HCEC 1CT (cell line): ENCODE measurements around the gene ZNF804A.

Experiments used
- DNase-seq: peaks from one replicate; pipeline ENCODE4 v3.0.0-alpha.2; 2017

Gene ZNF804A

DNA sequence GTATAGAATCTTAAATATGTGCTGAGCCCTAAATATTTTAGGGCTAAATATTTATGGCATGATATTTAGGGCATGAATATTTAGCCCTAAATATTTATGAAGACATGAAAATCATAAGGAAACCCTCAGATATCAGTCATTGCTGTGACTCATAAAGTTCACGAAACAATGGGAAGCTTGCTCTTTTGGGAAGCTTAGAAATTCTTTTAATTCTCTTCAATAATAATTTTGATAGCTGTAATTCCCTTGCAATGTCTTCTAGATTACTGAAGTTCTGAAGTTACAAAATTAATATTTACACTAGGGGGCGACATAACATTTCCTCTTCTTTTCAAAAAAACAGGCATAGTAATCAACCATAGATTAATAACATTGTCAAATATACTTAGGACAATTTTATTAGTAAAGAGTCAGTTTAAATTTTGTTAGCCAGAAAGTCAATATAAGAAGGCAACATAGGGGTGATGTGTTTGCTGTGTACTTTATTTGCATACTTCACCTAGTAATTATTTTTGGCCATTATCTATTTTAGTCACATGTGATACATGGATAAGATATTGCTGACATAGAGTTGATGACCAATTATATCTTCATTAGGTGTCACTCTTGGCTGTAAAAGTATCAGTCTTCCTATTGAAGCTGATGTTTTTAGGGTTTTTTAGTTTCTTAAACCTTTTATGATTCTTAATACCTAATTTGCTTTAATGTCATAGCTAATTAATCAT, 13.2 kb downstream of the ZNF804A start:
- DNase-seq: peak; percentile 59

DNA sequence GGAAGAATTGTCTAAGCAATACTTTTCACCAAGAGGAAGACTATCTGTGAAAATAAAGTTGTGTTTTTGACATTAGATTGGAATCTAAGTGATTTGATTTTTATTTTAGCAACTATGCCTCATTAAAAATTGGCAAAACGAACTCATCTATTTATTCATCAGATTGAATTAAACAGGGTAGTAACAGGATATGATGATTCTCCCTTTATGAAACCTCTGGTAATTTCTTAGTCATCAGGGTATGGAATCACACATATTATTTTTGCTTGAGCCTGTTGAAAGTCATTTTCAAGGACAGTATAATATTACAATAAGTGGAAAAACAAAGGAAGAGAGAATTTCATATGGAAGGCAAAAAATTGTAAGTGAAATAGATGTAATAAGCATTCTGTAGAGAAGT, 22.0 kb downstream of the ZNF804A start:
- peak; percentile 64 for DNase-seq

DNA sequence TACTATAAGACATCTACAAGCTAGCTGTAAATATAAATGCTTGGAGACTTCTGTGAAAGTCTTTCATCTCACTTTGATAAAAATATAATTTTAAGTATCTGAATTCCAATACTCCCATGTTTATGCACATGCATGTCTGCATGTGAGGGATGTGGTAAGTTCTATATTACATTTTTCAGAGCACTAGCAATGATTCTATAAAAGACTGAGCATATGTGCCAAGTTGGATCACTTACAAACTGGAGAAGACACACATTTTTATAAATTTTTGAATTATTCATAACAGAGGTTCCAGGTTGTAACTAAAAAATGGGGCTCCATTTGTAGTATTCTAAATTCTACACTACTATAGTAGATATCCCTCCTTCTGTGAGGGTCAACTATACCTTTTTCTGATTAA, 26.0 kb downstream of the ZNF804A start:
- no peak for DNase-seq

DNA sequence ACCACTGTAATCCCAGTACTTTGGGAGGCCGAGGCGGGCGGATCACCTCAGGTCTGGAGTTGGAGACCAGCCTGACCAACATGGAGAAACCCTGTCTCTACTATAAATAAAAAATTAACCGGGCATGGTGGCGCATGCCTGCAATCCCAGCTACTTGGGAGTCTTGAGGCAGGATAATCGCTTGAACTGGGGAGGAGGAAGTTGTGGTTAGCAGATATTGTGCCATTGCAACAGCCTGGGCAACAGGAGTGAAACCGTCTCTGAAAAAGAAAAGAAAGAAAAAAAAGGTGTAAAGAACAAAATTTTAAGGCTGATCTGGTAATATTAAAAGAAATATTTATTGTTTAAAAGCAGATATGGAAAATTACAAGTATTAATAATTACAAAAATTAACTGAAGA, 29.7 kb downstream of the ZNF804A start:
- no peak for DNase-seq

DNA sequence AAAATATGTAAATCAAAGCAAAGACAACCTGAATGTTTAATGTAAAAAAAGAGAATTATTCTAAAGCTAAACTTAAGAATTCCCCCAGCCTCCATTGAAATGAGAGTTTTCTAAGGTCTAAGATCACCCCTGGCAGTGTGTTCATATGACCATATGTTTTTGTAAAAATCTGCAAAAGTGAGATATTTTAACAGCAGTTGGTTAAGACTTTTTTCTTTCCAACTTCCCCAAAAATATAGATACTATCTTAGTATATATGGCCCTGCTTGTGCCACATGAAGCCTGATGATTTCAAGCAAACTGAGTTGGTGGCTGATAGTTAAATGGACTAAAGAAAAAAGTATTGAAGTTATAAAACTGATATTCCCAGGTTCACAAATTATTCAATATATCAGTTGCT, 35.4 kb downstream of the ZNF804A start:
- DNase-seq: no peak

DNA sequence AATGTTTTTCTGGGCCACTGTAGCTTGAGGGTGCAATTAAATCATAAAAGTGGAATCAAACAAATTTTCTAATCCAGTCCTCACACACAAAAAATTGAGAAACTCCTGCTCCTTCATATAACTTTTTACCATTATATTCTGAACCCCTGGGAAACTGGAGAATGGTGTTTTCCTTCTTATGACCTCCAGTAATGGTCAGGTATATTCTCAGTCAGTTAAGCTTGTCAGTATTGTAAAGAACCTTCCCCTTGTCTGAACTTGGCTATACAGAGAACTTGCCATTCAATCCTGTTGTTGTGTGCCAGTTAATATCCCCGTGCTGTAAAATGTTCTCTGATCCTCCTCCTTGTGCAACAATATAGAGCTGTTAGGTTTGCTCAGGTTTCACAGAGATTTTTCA, 39.5 kb downstream of the ZNF804A start:
- DNase-seq: no peak

DNA sequence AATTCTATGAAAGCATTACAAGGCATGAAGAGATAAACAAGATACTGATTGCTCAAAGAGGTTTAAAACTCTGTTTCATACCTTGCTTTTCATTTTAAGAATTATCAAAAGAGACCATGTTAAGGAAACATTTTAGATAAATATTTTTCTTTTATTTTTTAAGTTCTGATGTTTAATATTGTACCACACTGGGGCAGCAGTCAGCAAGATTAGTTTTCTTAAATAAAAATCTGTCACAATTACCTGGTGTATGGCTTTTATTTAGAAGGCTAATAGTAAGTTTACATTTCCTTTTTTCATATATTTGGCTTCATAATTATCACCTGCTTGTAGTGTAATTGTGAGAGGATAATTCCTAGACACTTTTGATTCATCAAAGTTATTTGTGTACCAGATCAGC, 46.4 kb downstream of the ZNF804A start:
- peak; percentile 35 for DNase-seq

DNA sequence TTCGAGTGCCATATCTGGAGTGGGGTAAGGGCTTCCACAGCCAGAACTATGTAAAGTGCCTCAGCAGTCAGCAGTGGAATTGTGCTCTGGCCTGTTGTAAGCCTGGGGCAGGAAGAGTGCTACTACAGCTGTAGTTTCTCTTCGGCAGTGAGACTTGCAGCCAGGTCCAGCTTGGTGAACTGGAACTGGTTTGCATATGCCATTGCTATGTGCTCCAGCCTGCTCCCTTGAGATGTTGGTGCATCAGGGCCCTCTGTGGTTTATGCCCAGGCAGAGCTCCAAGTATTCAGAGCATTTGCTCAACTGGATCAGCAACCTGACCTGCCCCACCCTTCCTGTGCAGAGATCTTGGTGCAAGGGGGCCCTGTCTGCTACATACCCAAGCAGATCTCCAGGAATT, 47.8 kb downstream of the ZNF804A start:
- DNase-seq: peak; percentile 3

DNA sequence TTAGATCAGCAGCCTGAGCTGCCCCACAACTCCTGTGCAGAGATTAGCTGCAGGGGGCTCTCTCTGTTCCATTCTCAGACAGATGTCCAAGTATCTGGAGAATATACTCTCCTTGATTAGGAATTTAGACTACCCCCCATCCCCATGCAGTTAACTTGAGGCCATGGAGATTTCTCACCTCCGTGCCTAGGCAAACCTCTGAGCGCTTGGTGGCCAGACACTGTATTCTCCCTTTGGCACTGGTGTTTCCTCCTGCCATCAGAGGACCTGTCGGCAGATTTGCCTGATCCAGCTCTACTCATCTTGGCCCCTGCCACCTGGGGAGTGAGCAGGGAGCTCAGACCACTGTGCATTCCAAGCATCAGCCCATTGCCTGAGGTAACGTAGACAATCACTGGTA, 48.3 kb downstream of the ZNF804A start:
- DNase-seq: no peak

DNA sequence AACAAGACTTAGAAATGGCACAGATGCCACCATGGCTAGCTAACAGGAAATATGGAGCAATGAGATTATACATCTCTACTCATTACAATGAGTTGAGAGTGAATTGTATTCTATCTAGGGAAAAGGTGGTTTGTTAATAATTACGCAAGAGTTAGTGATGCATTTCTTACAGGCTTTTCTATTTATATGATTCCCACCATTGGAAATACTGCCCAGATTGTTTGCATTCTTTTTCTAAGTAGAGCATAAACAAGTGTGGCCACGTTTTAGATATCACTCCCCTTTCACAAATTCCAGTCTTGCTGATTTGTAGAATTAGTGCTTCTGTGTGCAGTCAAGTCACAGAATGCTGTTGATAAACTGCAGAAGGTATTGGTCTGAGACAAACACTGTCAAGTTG, 56.6 kb downstream of the ZNF804A start:
- DNase-seq: peak; percentile 88

DNA sequence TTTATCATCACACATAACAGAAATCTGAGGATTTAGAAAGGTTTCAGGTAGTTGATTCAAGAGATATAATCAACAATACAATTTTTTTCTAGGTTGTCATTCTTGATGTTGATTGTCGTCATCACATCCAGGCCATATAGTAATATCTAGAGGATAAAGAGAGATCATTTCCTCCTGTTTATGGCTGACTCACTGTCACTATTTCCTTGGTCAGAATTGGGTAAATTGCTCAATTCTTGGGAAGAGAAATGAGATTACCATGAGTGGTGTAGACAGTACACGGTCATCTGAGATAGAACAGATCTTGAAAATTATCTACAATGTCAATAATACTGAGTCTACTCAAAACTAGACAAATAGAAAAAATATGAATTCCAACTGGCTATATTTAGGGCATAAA, 78.8 kb downstream of the ZNF804A start:
- DNase-seq: peak; percentile 19

DNA sequence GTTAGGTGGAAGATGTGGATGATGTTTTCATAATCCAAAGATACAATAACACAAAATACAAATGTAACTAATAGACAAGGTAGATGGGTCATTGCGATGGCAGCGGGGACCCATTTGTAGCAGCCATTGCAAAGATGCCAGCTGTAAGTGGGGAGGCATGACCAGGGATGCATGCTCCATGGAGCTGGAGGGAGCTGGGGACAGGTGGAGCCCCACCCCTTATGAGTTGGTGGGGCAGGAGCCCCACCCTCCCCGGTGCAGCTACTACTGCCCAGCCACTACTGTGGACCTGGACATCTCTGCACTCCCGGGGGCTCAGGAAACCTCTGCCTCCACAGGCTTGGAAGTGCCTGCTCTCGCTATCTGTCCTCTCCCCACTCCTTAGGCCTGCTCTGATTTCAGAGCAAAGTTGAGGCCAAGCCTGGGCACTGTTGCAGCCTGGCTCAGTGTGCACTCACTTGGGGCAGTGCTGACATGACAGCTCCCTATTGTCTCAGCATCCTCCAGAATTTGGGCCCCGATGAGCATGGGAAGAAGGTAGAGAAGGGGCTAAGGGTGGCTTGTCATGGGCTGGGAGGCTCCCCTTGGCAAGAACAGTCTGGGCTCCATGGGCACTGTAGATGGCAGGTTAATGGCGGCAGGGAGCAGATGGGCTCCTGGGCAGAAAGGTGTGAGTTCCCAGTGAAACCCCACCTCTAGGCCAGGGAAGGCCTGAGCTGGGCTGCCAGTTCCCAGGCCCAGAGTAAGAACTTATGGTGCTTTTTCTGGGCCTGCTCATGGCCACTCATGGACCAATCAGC, 81.1 kb downstream of the ZNF804A start:
- no peak for DNase-seq

DNA sequence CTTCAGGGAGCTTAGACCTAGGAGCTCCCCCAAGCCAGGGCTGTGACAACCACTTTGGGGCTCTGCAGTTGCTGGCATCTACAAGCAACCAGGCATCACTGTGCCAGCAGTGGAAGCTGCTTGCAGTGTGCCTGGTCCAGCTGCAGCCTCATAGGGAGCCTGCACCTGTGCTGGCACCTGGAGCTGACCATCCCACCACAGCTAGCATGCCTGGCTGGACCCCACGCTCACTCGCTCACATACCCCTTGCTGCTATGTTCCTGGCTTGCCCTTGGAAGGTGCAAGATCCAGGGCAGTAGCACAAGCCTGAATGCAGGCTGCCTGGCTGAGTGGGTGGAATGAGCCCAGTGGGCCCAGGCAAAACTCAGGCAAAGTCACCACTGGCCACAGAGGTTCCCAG, 82.5 kb downstream of the ZNF804A start:
- DNase-seq: no peak

DNA sequence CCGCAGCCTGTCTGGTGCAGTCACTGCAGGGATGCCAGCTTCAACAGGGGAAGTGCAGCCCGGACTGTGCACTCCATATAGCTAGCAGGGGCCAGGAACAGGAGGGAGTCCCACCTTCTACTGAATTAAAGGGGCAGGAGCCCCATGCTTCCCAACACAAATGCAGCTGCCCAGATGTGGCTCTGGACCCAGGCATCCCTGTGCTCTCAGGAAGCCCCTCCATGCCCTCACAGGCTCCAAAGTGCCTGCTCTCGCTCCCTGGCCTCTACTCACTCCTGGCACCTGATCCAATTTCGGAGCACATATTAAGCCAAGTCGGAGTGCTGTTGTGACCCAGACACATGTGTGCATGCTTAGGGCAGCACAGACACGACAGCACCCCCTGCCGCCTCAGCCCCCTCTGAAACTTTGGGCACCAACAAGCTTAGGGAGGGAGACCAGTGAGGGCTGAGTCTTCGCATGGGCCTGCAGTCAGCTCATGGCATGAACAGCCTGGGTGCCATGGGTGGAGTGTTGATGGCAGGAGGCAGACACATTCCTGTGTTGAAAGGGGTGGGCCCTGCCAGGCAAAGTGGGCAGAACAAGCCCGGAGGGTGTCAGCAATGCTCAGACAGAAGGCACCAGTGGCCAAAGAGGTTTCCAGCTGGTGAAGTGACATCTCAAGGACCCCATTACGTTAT, 83.5 kb downstream of the ZNF804A start:
- DNase-seq: no peak

DNA sequence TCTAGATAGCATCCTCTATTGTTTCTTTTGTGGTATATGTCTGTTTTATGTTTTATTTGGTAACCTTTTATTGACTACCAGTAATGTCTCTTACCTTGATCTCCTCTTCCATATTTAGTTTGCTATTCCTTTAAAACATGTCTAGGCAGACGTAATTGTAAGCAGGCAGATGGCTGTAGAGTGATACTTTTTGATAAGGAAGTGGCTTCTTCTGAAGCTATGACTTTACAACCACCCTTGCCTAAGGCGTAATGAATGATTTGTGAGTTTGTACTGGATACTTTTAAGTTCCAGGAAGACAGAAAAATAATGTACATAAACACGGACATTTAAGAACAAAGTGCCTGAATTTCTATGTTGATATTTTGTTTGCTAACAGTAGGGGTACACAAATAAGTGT, 85.6 kb downstream of the ZNF804A start:
- no peak for DNase-seq

DNA sequence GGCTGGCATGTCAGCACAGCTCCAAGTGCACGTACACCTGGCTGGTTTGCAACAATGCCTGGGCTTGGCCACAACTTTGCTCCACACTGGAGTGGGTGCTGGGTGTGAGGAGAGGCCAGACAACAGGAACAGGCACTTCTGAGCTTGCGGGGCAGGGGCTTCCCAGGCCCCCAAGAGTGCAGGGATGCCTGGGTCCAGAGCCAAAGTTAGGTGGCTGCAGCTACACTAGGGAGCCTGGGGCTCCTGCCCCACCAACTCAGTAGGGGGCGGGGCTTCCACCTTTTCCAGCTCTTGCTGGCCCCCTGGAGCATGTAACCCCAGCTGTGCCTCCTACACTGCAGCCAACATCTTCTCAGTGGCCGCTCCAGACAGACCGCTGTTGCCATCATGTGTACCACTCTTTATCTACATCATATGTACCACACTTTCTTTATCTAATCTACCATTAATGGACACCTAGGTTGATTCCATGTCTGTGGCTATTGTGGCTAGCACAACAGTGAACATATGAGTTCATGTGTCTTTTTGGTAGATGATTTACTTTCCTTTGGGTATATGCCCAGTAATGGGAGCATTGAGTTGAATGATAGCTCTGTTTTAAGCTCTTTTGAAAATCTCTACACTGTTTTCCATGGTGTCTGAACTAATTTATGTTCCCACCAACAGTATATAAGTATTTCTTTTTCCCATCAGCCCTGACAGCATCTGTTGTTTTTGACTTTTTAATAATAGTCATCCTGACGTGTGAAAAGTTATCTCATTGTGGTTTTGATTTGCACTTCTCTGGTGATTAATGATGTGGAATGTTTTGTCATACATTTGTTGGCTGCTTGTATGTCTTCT, 87.9 kb downstream of the ZNF804A start:
- DNase-seq: peak; percentile 71

DNA sequence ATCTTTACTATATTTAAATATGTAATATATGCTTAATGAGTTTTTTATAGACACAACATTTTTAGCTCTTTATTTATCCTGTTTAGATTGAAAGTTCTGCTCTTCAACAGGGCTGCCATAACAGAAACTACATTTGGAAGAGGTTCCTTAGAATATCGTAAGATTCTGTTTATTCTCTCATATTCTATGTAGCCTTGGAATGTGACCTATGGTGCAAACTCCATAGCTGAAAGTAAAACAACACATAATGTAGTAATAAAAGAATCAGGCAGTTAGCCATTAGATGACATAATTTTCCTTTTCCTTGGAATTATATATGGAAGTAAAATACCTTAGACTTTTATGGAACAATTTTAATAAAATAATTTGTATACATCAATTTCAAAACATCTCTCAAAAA, 91.3 kb downstream of the ZNF804A start:
- DNase-seq: peak; percentile 31

DNA sequence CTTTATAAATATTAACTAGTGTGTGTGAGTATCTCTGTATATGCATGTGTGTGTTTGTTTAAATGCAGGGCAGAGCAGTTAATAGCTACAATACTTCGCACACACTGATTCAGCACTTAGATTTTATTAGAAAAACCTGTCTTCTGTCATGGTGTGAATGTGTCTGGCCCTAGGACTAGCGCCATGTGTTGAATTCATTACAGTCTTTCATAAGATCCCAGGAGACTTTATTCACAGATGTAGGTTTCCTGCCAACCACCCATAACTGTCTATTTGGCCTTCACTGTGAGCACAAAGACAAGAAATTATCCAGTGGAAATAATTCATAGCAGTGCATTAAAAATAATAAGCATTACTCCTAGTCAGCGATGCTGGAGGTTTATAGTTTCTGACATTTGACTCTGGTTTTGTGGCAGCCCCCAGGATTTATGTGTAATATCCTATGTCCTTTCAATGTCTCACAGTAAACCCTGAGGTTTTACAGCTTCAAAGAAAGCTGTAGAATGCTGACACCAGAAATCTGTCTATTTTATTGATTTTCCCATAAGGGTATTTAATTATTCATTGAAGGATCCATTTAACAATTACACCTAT, 93.9 kb downstream of the ZNF804A start:
- DNase-seq: no peak

DNA sequence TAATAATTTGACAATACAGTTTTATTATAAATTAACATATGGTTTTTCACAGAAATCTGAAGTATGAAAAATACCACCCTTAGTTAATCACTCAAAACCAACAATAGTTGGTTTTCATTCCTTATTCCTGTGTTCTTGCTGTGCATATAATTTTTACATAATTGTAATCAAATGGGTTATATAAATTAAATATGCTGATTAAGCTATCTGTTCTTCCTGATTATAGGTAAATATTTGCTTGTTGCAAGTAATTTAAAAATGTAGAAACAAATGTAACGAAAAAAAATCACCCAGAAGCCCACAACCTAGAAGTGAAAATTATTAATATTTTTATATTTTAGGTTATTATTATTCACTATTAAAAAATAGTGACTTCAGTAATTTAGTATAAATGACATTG, 98.3 kb downstream of the ZNF804A start:
- DNase-seq: no peak

DNA sequence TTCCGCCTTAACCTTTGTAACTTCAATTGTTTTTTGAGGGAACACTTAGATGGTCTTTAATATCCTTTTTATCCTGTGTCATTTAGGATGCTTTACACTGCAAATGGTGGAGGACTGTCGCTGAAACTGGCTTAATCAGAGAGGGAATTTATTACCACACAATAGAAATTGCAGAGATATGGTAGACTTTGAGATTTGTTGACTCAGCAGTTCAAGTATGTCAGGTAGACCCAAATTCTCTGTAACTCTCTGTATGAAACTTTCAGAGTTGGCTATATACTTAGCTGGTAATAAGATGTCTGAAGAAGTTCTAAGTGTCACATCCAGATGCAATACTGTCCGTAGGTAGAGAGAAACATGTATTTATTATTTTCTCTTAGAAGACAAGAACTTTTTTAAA, 100.1 kb downstream of the ZNF804A start:
- DNase-seq: no peak

DNA sequence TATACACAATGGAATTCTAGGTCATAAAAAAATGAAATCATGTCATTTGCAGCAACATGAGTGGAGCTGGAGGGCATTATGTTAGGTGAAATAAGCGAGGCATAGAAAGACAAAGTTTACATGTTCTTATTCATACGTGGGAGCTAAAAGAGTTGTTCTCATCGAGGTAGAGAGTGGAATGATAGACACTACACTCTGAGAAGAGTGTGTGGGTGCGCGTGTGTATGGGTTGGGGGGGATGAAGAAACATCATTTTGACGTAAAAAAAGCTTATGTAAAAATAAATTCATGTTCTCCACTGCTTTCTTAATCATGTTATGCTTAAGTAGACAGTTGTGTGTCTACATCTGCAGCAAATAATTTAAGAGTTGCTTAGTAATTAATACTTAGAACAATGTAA, 123.6 kb downstream of the ZNF804A start:
- no peak for DNase-seq

DNA sequence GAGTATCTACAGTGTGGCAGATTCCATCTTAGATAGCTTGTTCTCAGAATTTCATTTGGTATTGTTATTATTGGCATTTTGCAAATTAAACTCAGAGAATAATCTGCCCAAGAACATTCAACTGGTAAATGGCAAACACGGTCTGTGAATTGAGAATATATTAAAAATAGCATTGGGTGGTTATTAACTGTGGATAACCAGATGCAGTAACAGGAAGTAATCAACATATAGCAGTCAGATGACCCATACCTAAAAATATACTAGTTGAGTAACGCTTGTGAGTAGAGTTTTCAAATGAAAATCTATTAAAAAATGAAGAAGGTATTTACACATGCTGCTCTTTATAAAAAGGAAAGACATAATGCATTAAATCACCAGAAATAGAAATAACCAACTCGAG, 129.5 kb downstream of the ZNF804A start:
- no peak for DNase-seq

DNA sequence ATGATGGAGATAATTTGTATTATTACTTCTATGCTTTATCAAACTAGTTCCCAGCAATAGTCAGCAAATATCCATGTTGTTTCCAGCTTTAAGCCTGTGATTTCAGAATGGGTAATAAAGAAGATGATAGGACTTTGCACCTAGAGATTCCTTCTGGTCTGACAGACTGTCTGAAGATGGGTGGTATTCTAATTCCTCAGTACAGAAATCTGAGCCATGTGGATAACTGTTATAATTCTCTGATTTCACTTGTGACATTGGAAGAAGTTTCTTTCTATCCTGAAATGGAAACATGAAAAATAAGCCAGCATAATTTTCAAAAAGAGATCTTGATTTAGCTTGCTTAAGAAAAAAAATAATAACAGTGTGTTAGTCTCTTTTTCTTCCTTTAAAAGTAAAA, 130.1 kb downstream of the ZNF804A start:
- no peak for DNase-seq
